DND-41 (cell line): ENCODE results near the gene NMS.

Experiments used
- EZH2 ChIP-seq: IDR thresholded peaks from 3 replicates; pipeline ENCODE4 v1.6.1; 2012; ENCODE audit warnings: borderline replicate concordance, low read depth, mild to moderate bottlenecking, moderate library complexity, low read length, inconsistent platforms; ENCODE audit not compliant: severe bottlenecking
- TF ChIP-seq, protein P1 (sequence below): IDR thresholded peaks from 2 replicates; pipeline ENCODE4 v1.5.1; 2012; ENCODE audit warnings: borderline replicate concordance, low read length, moderate library complexity, mild to moderate bottlenecking; ENCODE audit not compliant: poor library complexity, severe bottlenecking; ENCODE audit errors: extremely low read depth

GRCh38 chr2:100520224-100520623 lies 49.9 kb downstream of the NMS start:
- TF ChIP-seq, protein P1, sequence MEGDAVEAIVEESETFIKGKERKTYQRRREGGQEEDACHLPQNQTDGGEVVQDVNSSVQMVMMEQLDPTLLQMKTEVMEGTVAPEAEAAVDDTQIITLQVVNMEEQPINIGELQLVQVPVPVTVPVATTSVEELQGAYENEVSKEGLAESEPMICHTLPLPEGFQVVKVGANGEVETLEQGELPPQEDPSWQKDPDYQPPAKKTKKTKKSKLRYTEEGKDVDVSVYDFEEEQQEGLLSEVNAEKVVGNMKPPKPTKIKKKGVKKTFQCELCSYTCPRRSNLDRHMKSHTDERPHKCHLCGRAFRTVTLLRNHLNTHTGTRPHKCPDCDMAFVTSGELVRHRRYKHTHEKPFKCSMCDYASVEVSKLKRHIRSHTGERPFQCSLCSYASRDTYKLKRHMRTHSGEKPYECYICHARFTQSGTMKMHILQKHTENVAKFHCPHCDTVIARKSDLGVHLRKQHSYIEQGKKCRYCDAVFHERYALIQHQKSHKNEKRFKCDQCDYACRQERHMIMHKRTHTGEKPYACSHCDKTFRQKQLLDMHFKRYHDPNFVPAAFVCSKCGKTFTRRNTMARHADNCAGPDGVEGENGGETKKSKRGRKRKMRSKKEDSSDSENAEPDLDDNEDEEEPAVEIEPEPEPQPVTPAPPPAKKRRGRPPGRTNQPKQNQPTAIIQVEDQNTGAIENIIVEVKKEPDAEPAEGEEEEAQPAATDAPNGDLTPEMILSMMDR, result no peak
- TF ChIP-seq EZH2, result no peak
